NCI-H345 treated with DMSO at 0.1 percent for 48 hours (cell line): ENCODE measurements around the gene RAB31.
"Not testable (repeated sequence)": the region's sequence is repeated elsewhere in the genome, so short reads cannot be mapped to it uniquely, and the experiment has no call there.

Experiments
- DNase-seq: peaks from one replicate; lab custom pipeline; 2025; ENCODE audit not compliant: unreplicated experiment; lab: John Stamatoyannopoulos, UW

RAB31 gene

GRCh38 chr18:9835113-9835755 is 127.1 kb downstream of the RAB31 start:
- peak; percentile 38 for DNase-seq

GRCh38 chr18:9835825-9836224 is 127.7 kb downstream of the RAB31 start:
- peak; percentile 17 for DNase-seq

GRCh38 chr18:9838144-9838877 is 130.2 kb downstream of the RAB31 start:
- DNase-seq, result peak; percentile 17

GRCh38 chr18:9839211-9839610 is 131.1 kb downstream of the RAB31 start:
- no peak for DNase-seq

- no peak for DNase-seq
These were observed 131.8 kb downstream of the RAB31 start for GRCh38 chr18:9839853-9840252.

- no peak for DNase-seq
These were observed 133.7 kb downstream of the RAB31 start for GRCh38 chr18:9841752-9842151.

- DNase-seq, result no peak
These were observed 134.3 kb downstream of the RAB31 start for GRCh38 chr18:9842448-9842847.

- no peak for DNase-seq
These were observed 137.2 kb downstream of the RAB31 start for GRCh38 chr18:9845256-9845655.

- DNase-seq, result no peak
These were observed 138.2 kb downstream of the RAB31 start for GRCh38 chr18:9846162-9846925.

- DNase-seq, result no peak
These were observed 140.2 kb downstream of the RAB31 start for GRCh38 chr18:9848170-9848879.

GRCh38 chr18:9849407-9850283 is 141.5 kb downstream of the RAB31 start:
- DNase-seq, result no peak

GRCh38 chr18:9850309-9850708 is 142.2 kb downstream of the RAB31 start:
- no peak for DNase-seq

GRCh38 chr18:9851511-9851910 is 143.4 kb downstream of the RAB31 start:
- DNase-seq, result no peak

- no peak for DNase-seq
These were observed 144.4 kb downstream of the RAB31 start for GRCh38 chr18:9852266-9853081.

- no peak for DNase-seq
These were observed 146.9 kb downstream of the RAB31 start for GRCh38 chr18:9854801-9855676.

- DNase-seq, result no peak
These were observed 147.6 kb downstream of the RAB31 start for GRCh38 chr18:9855681-9856080.

- no peak for DNase-seq
These were observed 148.0 kb downstream of the RAB31 start for GRCh38 chr18:9856092-9856491.

- not testable (repeated sequence) for DNase-seq
These were observed 149.4 kb downstream of the RAB31 start for GRCh38 chr18:9857479-9857998.
